WTC11 (cell line): ENCODE data around the gene GALNT18. TPM values are rescaled to one million over a fixed set of nuclear protein-coding genes. Genes with fewer than 3 reads are reported as not detected.

Source experiments
- ATAC-seq: fragments of 200-7000 bp; cut with Tn5 transposase; 2 replicates; pipeline ENCODE4 v1.10.0; 2021; ENCODE audit warnings: mild to moderate bottlenecking, moderate library complexity
- CTCF ChIA-PET: fragments of 300-600 bp; sonication (Branson Sonifier 250); formaldehyde crosslinking; loops from one replicate; lab custom pipeline; 2021; ENCODE audit warnings: antibody characterized with exemption; lab: Charles Lee
- POLR2A ChIA-PET: fragments of 350-600 bp; sonication (Branson Sonifier 250); formaldehyde crosslinking; loops from one replicate; lab custom pipeline; 2021; ENCODE audit warnings: antibody characterized with exemption; lab: Charles Lee
- DNase-seq: peaks from one replicate; pipeline ENCODE4 v3.0.0; 2021; ENCODE audit warnings: low spot score
- H3K27ac Mint-ChIP-seq: 2 replicates; pipeline ENCODE4 v1.8.0; 2021; ENCODE audit warnings: mixed read lengths
- H3K27me3 Mint-ChIP-seq: 2 replicates; pipeline ENCODE4 v1.8.0; 2021; ENCODE audit warnings: low read depth, mild to moderate bottlenecking, moderate library complexity, mixed read lengths
- H3K36me3 Mint-ChIP-seq: 2 replicates; pipeline ENCODE4 v1.8.0; 2021; ENCODE audit warnings: mixed read lengths
- H3K4me1 Mint-ChIP-seq: 2 replicates; pipeline ENCODE4 v1.8.0; 2022; ENCODE audit warnings: mixed read lengths
- H3K4me3 Mint-ChIP-seq: 2 replicates; pipeline ENCODE4 v1.8.0; 2021; ENCODE audit warnings: mild to moderate bottlenecking, moderate library complexity, mixed read lengths
- H3K9me3 Mint-ChIP-seq: 2 replicates; pipeline ENCODE4 v1.8.0; 2021; ENCODE audit warnings: mixed read lengths
- ARID4B ChIP-seq: sonication (generic); formaldehyde crosslinking; IDR thresholded peaks from 2 replicates; pipeline ENCODE4 v1.8.0; 2023; ENCODE audit warnings: missing genetic modification reagents, mild to moderate bottlenecking, borderline replicate concordance
- ATF2 ChIP-seq: sonication (generic); formaldehyde crosslinking; IDR thresholded peaks from 2 replicates; pipeline ENCODE4 v1.8.1; 2022; ENCODE audit warnings: low read depth, missing genetic modification reagents, borderline replicate concordance
- CBFB ChIP-seq: sonication (generic); formaldehyde crosslinking; IDR thresholded peaks from 2 replicates; pipeline ENCODE4 v1.8.1; 2022; ENCODE audit warnings: mild to moderate bottlenecking, low read depth, missing genetic modification reagents
- CTCF ChIP-seq: fragments of 200-600 bp; IDR thresholded peaks from 2 replicates; pipeline ENCODE4 v1.8.0; 2022; ENCODE audit warnings: antibody characterized with exemption
- ETV6 ChIP-seq: sonication (generic); formaldehyde crosslinking; IDR thresholded peaks from 2 replicates; pipeline ENCODE4 v1.8.1; 2022; ENCODE audit warnings: mild to moderate bottlenecking, missing genetic modification reagents
- FOXJ3 ChIP-seq: sonication (generic); formaldehyde crosslinking; IDR thresholded peaks from 2 replicates; pipeline ENCODE4 v1.9.0; 2021; ENCODE audit warnings: missing genetic modification reagents, mild to moderate bottlenecking, borderline replicate concordance
- FOXP4 ChIP-seq: sonication (generic); formaldehyde crosslinking; IDR thresholded peaks from 2 replicates; pipeline ENCODE4 v1.8.0; 2022; ENCODE audit warnings: mild to moderate bottlenecking, missing genetic modification reagents
- PRRX2 ChIP-seq: fragments of 250-450 bp; sonication (Bioruptor Pico); IDR thresholded peaks from 2 replicates; pipeline ENCODE4 v1.8.0; 2021; ENCODE audit warnings: mild to moderate bottlenecking
- ZNF317 ChIP-seq: sonication (generic); formaldehyde crosslinking; IDR thresholded peaks from 2 replicates; pipeline ENCODE4 v1.8.1; 2023; ENCODE audit warnings: low read depth, mild to moderate bottlenecking, moderate library complexity, missing genetic modification reagents, borderline replicate concordance
- ZNF416 ChIP-seq: fragments of 250-450 bp; sonication (Bioruptor Pico); IDR thresholded peaks from 2 replicates; pipeline ENCODE4 v1.9.0; 2021; ENCODE audit warnings: mild to moderate bottlenecking, inconsistent platforms
- total RNA-seq: library from RNA; stranded (reverse); gene quantifications from 3 replicates; pipeline ENCODE4 v1.2.3, GENCODE V29; 2021
- TF ChIP-seq, protein P1 (sequence below): sonication (generic); formaldehyde crosslinking; IDR thresholded peaks from 2 replicates; pipeline ENCODE4 v1.8.1; 2022; ENCODE audit warnings: missing genetic modification reagents, borderline replicate concordance
- TF ChIP-seq, protein P2 (sequence below): sonication (generic); formaldehyde crosslinking; IDR thresholded peaks from 2 replicates; pipeline ENCODE4 v1.8.1; 2022; ENCODE audit warnings: mild to moderate bottlenecking, missing genetic modification reagents, moderate library complexity, borderline replicate concordance
- TF ChIP-seq, protein P3 (sequence below): fragments of 250-450 bp; sonication (Bioruptor Pico); IDR thresholded peaks from 2 replicates; pipeline ENCODE4 v1.9.0; 2021; ENCODE audit warnings: mild to moderate bottlenecking, borderline replicate concordance
- TF ChIP-seq, protein P4 (sequence below): sonication (generic); formaldehyde crosslinking; conservative IDR thresholded peaks from 2 replicates; pipeline ENCODE4 v1.8.1; 2023; ENCODE audit warnings: mild to moderate bottlenecking, low read depth, missing genetic modification reagents, moderate library complexity

Gene GALNT18
- total RNA-seq, 1 experiment from 2014 or later = 5.0 TPM

DNA sequence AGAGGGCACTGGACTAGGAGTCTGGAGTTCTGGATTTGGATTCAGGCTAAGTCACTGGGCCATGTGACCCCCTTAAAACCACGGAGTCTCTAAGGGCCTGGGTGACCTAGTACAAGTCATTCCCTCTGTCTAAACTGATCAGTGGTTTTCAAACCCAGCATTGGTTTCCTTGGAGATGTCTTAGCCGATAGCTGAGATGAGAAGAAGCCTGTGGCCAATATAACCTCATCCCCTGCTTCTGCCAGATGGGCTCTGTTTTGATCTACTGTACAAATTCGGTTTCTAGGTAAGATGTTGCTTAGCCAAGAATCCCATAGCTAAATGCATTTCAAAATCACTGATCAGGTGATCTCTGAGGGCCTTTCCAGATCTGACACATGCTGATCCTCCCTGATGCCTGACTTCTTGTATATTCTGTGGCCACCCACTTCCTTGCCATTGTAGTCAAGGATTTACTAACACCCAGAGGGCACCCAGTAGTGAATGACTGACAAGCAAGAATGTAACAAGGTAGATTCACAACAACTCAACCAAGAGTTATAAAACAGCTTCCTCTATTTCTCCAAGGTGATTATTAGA is 53.1 kb downstream of the GALNT18 start:
- ChIA-PET POLR2A (interaction anchor here (0.6 kb wide), 1 partner anchor 15 kb away, joined by 3 read pairs; no protein-coding TSS in a partner anchor), CTCF (interaction anchor here (0.7 kb wide), 1 partner anchor 14 kb away, joined by 3 read pairs; no protein-coding TSS in a partner anchor)
- no peak for DNase-seq
- Mint-ChIP-seq H3K27ac (no peak overlapping the region), H3K4me1 (no peaks in the 10 kb centered on the region), H3K4me3 (no peak overlapping the region), H3K9me3 (no peaks in the 10 kb centered on the region), H3K27me3 (no peaks in the 10 kb centered on the region), H3K36me3 (no peaks in the 10 kb centered on the region)
- TF ChIP-seq PRRX2 (CRISPR knock-in tag) (no peak), ATF2 (no peak), ARID4B (CRISPR knock-in tag) (no peak), FOXP4 (CRISPR knock-in tag) (no peak), CTCF (no peak), ZNF317 (CRISPR knock-in tag) (no peak), ZNF416 (CRISPR knock-in tag) (no peak), ETV6 (CRISPR knock-in tag) (no peak), CBFB (no peak), FOXJ3 (no peak)
- TF ChIP-seq, protein P1, sequence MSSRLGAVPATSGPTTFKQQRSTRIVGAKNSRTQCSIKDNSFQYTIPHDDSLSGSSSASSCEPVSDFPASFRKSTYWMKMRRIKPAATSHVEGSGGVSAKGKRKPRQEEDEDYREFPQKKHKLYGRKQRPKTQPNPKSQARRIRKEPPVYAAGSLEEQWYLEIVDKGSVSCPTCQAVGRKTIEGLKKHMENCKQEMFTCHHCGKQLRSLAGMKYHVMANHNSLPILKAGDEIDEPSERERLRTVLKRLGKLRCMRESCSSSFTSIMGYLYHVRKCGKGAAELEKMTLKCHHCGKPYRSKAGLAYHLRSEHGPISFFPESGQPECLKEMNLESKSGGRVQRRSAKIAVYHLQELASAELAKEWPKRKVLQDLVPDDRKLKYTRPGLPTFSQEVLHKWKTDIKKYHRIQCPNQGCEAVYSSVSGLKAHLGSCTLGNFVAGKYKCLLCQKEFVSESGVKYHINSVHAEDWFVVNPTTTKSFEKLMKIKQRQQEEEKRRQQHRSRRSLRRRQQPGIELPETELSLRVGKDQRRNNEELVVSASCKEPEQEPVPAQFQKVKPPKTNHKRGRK = no peak
- TF ChIP-seq, protein P2, sequence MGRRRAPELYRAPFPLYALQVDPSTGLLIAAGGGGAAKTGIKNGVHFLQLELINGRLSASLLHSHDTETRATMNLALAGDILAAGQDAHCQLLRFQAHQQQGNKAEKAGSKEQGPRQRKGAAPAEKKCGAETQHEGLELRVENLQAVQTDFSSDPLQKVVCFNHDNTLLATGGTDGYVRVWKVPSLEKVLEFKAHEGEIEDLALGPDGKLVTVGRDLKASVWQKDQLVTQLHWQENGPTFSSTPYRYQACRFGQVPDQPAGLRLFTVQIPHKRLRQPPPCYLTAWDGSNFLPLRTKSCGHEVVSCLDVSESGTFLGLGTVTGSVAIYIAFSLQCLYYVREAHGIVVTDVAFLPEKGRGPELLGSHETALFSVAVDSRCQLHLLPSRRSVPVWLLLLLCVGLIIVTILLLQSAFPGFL (CRISPR knock-in tag) = no peak
- TF ChIP-seq, protein P3, sequence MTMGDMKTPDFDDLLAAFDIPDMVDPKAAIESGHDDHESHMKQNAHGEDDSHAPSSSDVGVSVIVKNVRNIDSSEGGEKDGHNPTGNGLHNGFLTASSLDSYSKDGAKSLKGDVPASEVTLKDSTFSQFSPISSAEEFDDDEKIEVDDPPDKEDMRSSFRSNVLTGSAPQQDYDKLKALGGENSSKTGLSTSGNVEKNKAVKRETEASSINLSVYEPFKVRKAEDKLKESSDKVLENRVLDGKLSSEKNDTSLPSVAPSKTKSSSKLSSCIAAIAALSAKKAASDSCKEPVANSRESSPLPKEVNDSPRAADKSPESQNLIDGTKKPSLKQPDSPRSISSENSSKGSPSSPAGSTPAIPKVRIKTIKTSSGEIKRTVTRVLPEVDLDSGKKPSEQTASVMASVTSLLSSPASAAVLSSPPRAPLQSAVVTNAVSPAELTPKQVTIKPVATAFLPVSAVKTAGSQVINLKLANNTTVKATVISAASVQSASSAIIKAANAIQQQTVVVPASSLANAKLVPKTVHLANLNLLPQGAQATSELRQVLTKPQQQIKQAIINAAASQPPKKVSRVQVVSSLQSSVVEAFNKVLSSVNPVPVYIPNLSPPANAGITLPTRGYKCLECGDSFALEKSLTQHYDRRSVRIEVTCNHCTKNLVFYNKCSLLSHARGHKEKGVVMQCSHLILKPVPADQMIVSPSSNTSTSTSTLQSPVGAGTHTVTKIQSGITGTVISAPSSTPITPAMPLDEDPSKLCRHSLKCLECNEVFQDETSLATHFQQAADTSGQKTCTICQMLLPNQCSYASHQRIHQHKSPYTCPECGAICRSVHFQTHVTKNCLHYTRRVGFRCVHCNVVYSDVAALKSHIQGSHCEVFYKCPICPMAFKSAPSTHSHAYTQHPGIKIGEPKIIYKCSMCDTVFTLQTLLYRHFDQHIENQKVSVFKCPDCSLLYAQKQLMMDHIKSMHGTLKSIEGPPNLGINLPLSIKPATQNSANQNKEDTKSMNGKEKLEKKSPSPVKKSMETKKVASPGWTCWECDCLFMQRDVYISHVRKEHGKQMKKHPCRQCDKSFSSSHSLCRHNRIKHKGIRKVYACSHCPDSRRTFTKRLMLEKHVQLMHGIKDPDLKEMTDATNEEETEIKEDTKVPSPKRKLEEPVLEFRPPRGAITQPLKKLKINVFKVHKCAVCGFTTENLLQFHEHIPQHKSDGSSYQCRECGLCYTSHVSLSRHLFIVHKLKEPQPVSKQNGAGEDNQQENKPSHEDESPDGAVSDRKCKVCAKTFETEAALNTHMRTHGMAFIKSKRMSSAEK = no peak
- TF ChIP-seq, protein P4, sequence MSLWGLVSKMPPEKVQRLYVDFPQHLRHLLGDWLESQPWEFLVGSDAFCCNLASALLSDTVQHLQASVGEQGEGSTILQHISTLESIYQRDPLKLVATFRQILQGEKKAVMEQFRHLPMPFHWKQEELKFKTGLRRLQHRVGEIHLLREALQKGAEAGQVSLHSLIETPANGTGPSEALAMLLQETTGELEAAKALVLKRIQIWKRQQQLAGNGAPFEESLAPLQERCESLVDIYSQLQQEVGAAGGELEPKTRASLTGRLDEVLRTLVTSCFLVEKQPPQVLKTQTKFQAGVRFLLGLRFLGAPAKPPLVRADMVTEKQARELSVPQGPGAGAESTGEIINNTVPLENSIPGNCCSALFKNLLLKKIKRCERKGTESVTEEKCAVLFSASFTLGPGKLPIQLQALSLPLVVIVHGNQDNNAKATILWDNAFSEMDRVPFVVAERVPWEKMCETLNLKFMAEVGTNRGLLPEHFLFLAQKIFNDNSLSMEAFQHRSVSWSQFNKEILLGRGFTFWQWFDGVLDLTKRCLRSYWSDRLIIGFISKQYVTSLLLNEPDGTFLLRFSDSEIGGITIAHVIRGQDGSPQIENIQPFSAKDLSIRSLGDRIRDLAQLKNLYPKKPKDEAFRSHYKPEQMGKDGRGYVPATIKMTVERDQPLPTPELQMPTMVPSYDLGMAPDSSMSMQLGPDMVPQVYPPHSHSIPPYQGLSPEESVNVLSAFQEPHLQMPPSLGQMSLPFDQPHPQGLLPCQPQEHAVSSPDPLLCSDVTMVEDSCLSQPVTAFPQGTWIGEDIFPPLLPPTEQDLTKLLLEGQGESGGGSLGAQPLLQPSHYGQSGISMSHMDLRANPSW = no peak
- no peak for ATAC-seq
